GM23248 (cell line): Measurements from ENCODE around the gene ZNF81.

Experiments
- EZH2 ChIP-seq: fragments of 200-600 bp; sonication (generic); IDR thresholded peaks from 2 replicates; pipeline ENCODE4 v1.6.1; 2018; ENCODE audit warnings: antibody characterized with exemption, mild to moderate bottlenecking; ENCODE audit not compliant: insufficient read depth, poor library complexity, severe bottlenecking
- EZH2phosphoT487 ChIP-seq: fragments of 200-600 bp; sonication (generic); IDR thresholded peaks from 2 replicates; pipeline ENCODE4 v1.6.1; 2018; ENCODE audit warnings: antibody characterized with exemption, moderate library complexity, mild to moderate bottlenecking, low read depth; ENCODE audit not compliant: insufficient read depth

DNA sequence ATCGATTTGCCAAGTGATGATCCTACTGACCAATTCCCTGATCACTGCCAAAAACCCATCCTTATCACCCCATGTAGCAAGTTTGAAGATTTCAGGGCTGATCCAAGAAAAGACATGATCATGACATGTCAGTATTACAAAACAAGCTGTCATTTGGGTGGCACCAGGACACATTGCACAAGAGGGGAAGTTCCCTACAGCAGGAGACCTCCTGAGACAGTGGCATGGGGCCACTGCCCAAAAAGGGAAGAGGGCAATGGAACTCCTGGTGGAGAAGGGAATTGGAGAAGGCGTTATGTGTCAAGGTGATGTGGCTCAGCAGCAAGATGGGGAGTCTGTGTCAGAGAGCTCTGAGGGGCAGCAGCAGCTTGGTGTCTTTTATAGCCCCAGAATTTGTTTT is 123.7 kb downstream of the ZNF81 start:
- no peak for TF ChIP-seq EZH2
- no peak for TF ChIP-seq EZH2phosphoT487
